Keratinocyte (primary cell): ENCODE results near the gene NRXN2.

ENCODE experiments used
- EZH2 ChIP-seq: IDR thresholded peaks from one replicate; pipeline ENCODE4 v1.6.1; 2012; ENCODE audit warnings: inconsistent platforms, mild to moderate bottlenecking, low read length, moderate library complexity
- TF ChIP-seq, protein P1 (sequence below), 3 experiments: IDR thresholded peaks in 1 of 3; conservative IDR thresholded peaks in 1 of 3; optimal IDR thresholded peaks in 1 of 3; 2 replicates in 2 of 3; 3 replicates in 1 of 3; pipeline versions ENCODE3 to v1.5.1; 2011; ENCODE audit warnings: low read length in 3 of 3, mild to moderate bottlenecking in 3 of 3, moderate library complexity in 2 of 3, control low read depth in 1 of 3, inconsistent platforms in 1 of 3; ENCODE audit not compliant: insufficient read depth in 2 of 3; ENCODE audit errors: extremely low read depth in 1 of 3

DNA sequence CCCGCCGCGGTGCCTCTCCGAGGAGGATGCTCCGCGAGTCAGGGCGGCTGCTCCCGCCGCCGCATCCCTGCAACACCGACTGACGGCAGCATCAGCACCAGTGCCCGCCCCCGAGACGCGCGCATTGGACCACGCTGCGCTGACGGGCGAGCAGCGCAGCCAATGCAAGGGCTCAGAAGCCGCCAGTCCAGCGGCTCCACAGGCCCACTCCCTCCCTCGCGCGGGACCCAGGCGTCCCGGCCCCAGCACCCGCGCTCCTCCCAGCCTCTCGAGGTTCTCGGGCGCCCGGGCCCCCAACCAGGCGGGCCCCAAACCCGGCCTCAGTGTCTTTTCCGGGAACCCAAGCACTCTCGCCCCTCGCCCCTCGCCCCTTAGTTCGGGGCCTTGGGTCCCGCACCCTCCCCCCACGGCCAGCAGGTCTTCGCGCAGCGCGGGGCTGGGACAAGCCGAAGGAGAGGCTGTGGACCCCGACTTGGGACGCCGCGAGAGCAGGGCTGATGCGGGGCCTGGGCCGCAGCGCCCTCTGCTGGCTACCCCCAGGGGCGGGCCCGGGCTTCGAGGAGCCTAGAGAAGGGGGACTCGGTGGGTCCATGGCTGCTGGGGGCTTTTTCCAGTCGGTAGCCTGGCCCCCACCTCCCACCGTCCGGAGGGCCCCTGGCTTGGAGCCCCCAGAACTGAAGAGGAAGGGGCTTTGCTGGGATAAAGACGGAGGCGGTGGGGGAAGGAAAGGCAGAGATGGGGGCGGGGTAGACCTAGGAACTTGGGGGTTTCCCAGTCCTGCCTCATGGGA is at the start of gene NRXN2:
- TF ChIP-seq, protein P1, sequence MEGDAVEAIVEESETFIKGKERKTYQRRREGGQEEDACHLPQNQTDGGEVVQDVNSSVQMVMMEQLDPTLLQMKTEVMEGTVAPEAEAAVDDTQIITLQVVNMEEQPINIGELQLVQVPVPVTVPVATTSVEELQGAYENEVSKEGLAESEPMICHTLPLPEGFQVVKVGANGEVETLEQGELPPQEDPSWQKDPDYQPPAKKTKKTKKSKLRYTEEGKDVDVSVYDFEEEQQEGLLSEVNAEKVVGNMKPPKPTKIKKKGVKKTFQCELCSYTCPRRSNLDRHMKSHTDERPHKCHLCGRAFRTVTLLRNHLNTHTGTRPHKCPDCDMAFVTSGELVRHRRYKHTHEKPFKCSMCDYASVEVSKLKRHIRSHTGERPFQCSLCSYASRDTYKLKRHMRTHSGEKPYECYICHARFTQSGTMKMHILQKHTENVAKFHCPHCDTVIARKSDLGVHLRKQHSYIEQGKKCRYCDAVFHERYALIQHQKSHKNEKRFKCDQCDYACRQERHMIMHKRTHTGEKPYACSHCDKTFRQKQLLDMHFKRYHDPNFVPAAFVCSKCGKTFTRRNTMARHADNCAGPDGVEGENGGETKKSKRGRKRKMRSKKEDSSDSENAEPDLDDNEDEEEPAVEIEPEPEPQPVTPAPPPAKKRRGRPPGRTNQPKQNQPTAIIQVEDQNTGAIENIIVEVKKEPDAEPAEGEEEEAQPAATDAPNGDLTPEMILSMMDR (optimal IDR thresholded peaks at IDR 0.05 in 1 of 3, IDR thresholded peaks at IDR 0.05 in 1 of 3, conservative IDR thresholded peaks at IDR 0.05 in 1 of 3; ENCODE audit: extremely low read depth in 1 of 3, insufficient read depth in 2 of 3, low read length in 3 of 3) = peak; percentile 71 to 99 (median 81)
- no peak for TF ChIP-seq EZH2
